DOHH2 (cell line): Measurements from ENCODE around the gene ACP4.
A peak's percentile ranks its signal among the peaks of the same experiment; 100 is the strongest.

Experiments
- H3F3A ChIP-seq: fragments of 200-600 bp; sonication (generic), shearing (Covaris generic); 2 replicates; pipeline ENCODE4 v1.6.0; 2016; ENCODE audit warnings: antibody characterized with exemption, mild to moderate bottlenecking; ENCODE audit not compliant: control insufficient read depth, insufficient read depth
- H3K27ac ChIP-seq: fragments of 200-600 bp; sonication (generic); 2 replicates; pipeline ENCODE4 v1.5.1; 2014; ENCODE audit warnings: low read depth, mild to moderate bottlenecking, low read length, moderate library complexity
- H3K27me3 ChIP-seq: fragments of 200-600 bp; sonication (generic); 2 replicates; pipeline ENCODE4 v1.6.1; 2014; ENCODE audit warnings: mild to moderate bottlenecking, low read length, mixed read lengths; ENCODE audit not compliant: control insufficient read depth
- H3K36me3 ChIP-seq: fragments of 200-600 bp; sonication (generic); 2 replicates; pipeline ENCODE4 v1.6.1; 2014; ENCODE audit warnings: mild to moderate bottlenecking, low read length, moderate library complexity, mixed read lengths; ENCODE audit not compliant: control insufficient read depth
- H3K4me1 ChIP-seq: fragments of 200-600 bp; sonication (generic); 2 replicates; pipeline ENCODE4 v1.6.1; 2014; ENCODE audit warnings: mild to moderate bottlenecking, low read length, mixed read lengths; ENCODE audit not compliant: control insufficient read depth
- H3K4me2 ChIP-seq: fragments of 200-600 bp; sonication (generic); 2 replicates; pipeline ENCODE4 v1.6.0; 2014; ENCODE audit warnings: mild to moderate bottlenecking, low read length, moderate library complexity
- H3K4me3 ChIP-seq: fragments of 200-600 bp; sonication (generic); 2 replicates; pipeline ENCODE4 v1.5.1; 2014; ENCODE audit warnings: mild to moderate bottlenecking, low read length, mixed read lengths
- H3K79me2 ChIP-seq: fragments of 200-600 bp; sonication (generic); 2 replicates; pipeline ENCODE4 v1.6.1; 2014; ENCODE audit warnings: mild to moderate bottlenecking, low read length, mixed read lengths; ENCODE audit not compliant: control insufficient read depth
- H3K9me2 ChIP-seq: fragments of 200-600 bp; sonication (generic); replicated peaks from 2 replicates; pipeline ENCODE4 v1.6.1; 2014; ENCODE audit warnings: mild to moderate bottlenecking, low read length, mixed read lengths; ENCODE audit not compliant: control insufficient read depth
- H3K9me3 ChIP-seq: fragments of 200-600 bp; sonication (generic); 2 replicates; pipeline ENCODE4 v1.6.1; 2014; ENCODE audit warnings: antibody characterized with exemption, low read length, mixed read lengths; ENCODE audit not compliant: control insufficient read depth, insufficient read depth
- H4K20me1 ChIP-seq: fragments of 200-600 bp; sonication (generic); 2 replicates; pipeline ENCODE4 v1.6.0; 2014; ENCODE audit warnings: low read depth, mild to moderate bottlenecking, antibody characterized with exemption, low read length, moderate library complexity; ENCODE audit not compliant: control insufficient read depth, insufficient read depth
- CTCF ChIP-seq: fragments of 200-600 bp; sonication (generic); IDR thresholded peaks from one replicate; pipeline ENCODE4 v1.5.1; 2014; ENCODE audit warnings: antibody characterized with exemption, mild to moderate bottlenecking, low read depth, low read length; ENCODE audit not compliant: poor library complexity, severe bottlenecking
- EZH2phosphoT487 ChIP-seq: fragments of 200-600 bp; sonication (generic); IDR thresholded peaks from 2 replicates; pipeline ENCODE4 v1.6.1; 2017; ENCODE audit warnings: borderline replicate concordance, mild to moderate bottlenecking, antibody characterized with exemption, low read length, moderate library complexity, mixed read lengths

ACP4 gene

GRCh38 chr19:50815439-50815838 lies 25.2 kb downstream of the ACP4 start:
- H3K4me2 ChIP-seq: no peak overlapping the region
- no peaks in the 10 kb centered on the region for H4K20me1 ChIP-seq
- no peaks in the 10 kb centered on the region for H3K36me3 ChIP-seq
- no peaks in the 10 kb centered on the region for H3K9me2 ChIP-seq
- no peak for TF ChIP-seq CTCF
- no peak for TF ChIP-seq EZH2phosphoT487
- H3F3A ChIP-seq: peaks cover 2% of the 10 kb centered on the region; the same call in 1 of the 2 replicates
- 0 out of 2 replicates have a peak, but pooled peaks cover 3% of the 10 kb centered on the region for H3K27me3 ChIP-seq
- H3K9me3 ChIP-seq: no peaks in the 10 kb centered on the region
- peaks cover 37% of the 10 kb centered on the region for H3K4me1 ChIP-seq
- H3K4me3 ChIP-seq: no peak overlapping the region
- H3K27ac ChIP-seq: no peak overlapping the region
- H3K79me2 ChIP-seq: no peaks in the 10 kb centered on the region

GRCh38 chr19:50817941-50818858 lies 28.0 kb downstream of the ACP4 start:
- H3K4me3 ChIP-seq: peak overlapping the region; percentile 85
- H3K9me2 ChIP-seq: no peaks in the 10 kb centered on the region
- H3K79me2 ChIP-seq: no peaks in the 10 kb centered on the region
- H3K4me2 ChIP-seq: peak overlapping the region; percentile 93
- H3K36me3 ChIP-seq: no peaks in the 10 kb centered on the region
- peaks cover 49% of the 10 kb centered on the region for H3K4me1 ChIP-seq
- H3K27me3 ChIP-seq: peaks cover 17% of the 10 kb centered on the region
- no peaks in the 10 kb centered on the region for H3K9me3 ChIP-seq
- peak overlapping the region; percentile 64 for H3K27ac ChIP-seq
- H4K20me1 ChIP-seq: no peaks in the 10 kb centered on the region
- TF ChIP-seq CTCF (no peak), EZH2phosphoT487 (no peak)
- H3F3A ChIP-seq: peaks cover 4% of the 10 kb centered on the region; the same call in 1 of the 2 replicates

GRCh38 chr19:50818859-50819472 lies 28.8 kb downstream of the ACP4 start:
- no peaks in the 10 kb centered on the region for H3K9me2 ChIP-seq
- H3K36me3 ChIP-seq: no peaks in the 10 kb centered on the region
- H3K4me1 ChIP-seq: peaks cover 53% of the 10 kb centered on the region
- no peaks in the 10 kb centered on the region for H4K20me1 ChIP-seq
- H3K4me3 ChIP-seq: peak overlapping the region; percentile 85
- H3K79me2 ChIP-seq: no peaks in the 10 kb centered on the region
- peaks cover 4% of the 10 kb centered on the region; the same call in 1 of the 2 replicates for H3F3A ChIP-seq
- no peak overlapping the region for H3K27ac ChIP-seq
- TF ChIP-seq CTCF (no peak), EZH2phosphoT487 (no peak)
- peaks cover 17% of the 10 kb centered on the region for H3K27me3 ChIP-seq
- no peaks in the 10 kb centered on the region for H3K9me3 ChIP-seq
- peak overlapping the region; percentile 93 for H3K4me2 ChIP-seq
